DOHH2 (cell line): ENCODE results near the gene KAT6B.

Experiments used
- EZH2phosphoT487 ChIP-seq: fragments of 200-600 bp; sonication (generic); IDR thresholded peaks from 2 replicates; pipeline ENCODE4 v1.6.1; 2017; ENCODE audit warnings: borderline replicate concordance, mild to moderate bottlenecking, antibody characterized with exemption, low read length, moderate library complexity, mixed read lengths
- TF ChIP-seq, protein P1 (sequence below): fragments of 200-600 bp; sonication (generic); IDR thresholded peaks from one replicate; pipeline ENCODE4 v1.5.1; 2014; ENCODE audit warnings: antibody characterized with exemption, mild to moderate bottlenecking, low read depth, low read length; ENCODE audit not compliant: poor library complexity, severe bottlenecking

GRCh38 chr10:74883428-74883827 is 57.0 kb downstream of the KAT6B start:
- TF ChIP-seq, protein P1, sequence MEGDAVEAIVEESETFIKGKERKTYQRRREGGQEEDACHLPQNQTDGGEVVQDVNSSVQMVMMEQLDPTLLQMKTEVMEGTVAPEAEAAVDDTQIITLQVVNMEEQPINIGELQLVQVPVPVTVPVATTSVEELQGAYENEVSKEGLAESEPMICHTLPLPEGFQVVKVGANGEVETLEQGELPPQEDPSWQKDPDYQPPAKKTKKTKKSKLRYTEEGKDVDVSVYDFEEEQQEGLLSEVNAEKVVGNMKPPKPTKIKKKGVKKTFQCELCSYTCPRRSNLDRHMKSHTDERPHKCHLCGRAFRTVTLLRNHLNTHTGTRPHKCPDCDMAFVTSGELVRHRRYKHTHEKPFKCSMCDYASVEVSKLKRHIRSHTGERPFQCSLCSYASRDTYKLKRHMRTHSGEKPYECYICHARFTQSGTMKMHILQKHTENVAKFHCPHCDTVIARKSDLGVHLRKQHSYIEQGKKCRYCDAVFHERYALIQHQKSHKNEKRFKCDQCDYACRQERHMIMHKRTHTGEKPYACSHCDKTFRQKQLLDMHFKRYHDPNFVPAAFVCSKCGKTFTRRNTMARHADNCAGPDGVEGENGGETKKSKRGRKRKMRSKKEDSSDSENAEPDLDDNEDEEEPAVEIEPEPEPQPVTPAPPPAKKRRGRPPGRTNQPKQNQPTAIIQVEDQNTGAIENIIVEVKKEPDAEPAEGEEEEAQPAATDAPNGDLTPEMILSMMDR: no peak
- TF ChIP-seq EZH2phosphoT487: no peak
